Activated T-cell treated with anti-CD3 and anti-CD28 coated beads, Interleukin-2, amount 50 U/mL, for 4 hours (primary cell): ENCODE measurements around the gene SNCG. TPM values are rescaled to one million over a fixed set of nuclear protein-coding genes. Genes with fewer than 3 reads are reported as not detected.
"Not testable (repeated sequence)": the region's sequence is repeated elsewhere in the genome, so short reads cannot be mapped to it uniquely, and the experiment has no call there.

Source experiments
- ATAC-seq, 2 donors: fragments of 200-7000 bp; cut with Tn5 transposase; one replicate each; pipeline ENCODE4 v1.10.0; 2021
- DNase-seq: peaks from one replicate; pipeline ENCODE4 v3.0.0-alpha.2; 2020
- H3K27me3 Mint-ChIP-seq: one replicate; pipeline ENCODE4 v1.8.0; 2021; ENCODE audit warnings: low read depth, mixed read lengths
- H3K36me3 Mint-ChIP-seq: one replicate; pipeline ENCODE4 v1.8.0; 2022; ENCODE audit warnings: mixed read lengths; ENCODE audit not compliant: insufficient read depth
- H3K4me1 Mint-ChIP-seq: one replicate; pipeline ENCODE4 v1.8.0; 2021; ENCODE audit warnings: low read depth, mixed read lengths
- H3K4me3 Mint-ChIP-seq: one replicate; pipeline ENCODE4 v1.8.0; 2021; ENCODE audit warnings: mild to moderate bottlenecking, moderate library complexity, mixed read lengths
- H3K9me3 Mint-ChIP-seq: one replicate; pipeline ENCODE4 v1.8.0; 2021; ENCODE audit warnings: mixed read lengths
- total RNA-seq, 3 donors: library from RNA; stranded (reverse); gene quantifications; one replicate each; pipeline ENCODE4 v1.2.1, GENCODE V29; 2021

Gene SNCG
- total RNA-seq, 3 donors from 2014 or later: 0.63 TPM; not detected in 2

DNA sequence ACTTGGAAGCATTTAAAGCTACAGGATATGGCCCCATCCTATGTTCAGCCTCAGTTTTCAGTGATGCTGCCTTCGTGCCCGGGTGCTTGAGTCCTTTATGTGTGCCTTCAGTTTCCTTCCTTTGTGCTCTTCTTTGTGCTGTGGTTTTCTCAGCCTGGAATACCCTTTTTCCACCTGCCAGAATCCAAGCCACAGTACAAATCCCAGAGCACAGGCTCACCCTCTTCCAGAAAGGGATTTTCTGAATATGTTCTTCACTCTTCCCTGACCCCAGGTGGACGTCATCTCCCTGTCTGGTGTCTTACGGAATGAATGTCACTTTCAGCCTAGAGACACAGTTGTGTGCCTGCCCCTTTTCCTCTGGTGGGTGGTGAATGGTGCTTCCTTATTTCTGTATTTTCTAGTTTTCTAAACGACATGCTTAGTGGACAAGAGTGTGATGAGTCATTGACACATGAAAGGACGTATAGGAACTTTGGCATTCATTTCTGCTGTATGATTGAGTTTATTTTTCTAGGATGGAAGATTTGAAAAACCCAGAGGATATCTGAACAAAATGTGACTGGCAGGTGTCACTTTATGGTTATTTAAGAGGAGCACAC lies 41.5 kb downstream of the SNCG start:
- not testable (repeated sequence) for H3K4me1 Mint-ChIP-seq, H3K27me3 Mint-ChIP-seq, H3K36me3 Mint-ChIP-seq, H3K9me3 Mint-ChIP-seq, ATAC-seq, H3K4me3 Mint-ChIP-seq, DNase-seq

GRCh38 chr10:87000491-87000890 lies 42.1 kb downstream of the SNCG start:
- ATAC-seq: no peak
- H3K27me3 Mint-ChIP-seq: no peaks in the 10 kb centered on the region
- no peaks in the 10 kb centered on the region for H3K36me3 Mint-ChIP-seq
- H3K4me1 Mint-ChIP-seq: no peaks in the 10 kb centered on the region
- no peaks in the 10 kb centered on the region for H3K9me3 Mint-ChIP-seq
- no peak for DNase-seq
- no peak overlapping the region for H3K4me3 Mint-ChIP-seq

DNA sequence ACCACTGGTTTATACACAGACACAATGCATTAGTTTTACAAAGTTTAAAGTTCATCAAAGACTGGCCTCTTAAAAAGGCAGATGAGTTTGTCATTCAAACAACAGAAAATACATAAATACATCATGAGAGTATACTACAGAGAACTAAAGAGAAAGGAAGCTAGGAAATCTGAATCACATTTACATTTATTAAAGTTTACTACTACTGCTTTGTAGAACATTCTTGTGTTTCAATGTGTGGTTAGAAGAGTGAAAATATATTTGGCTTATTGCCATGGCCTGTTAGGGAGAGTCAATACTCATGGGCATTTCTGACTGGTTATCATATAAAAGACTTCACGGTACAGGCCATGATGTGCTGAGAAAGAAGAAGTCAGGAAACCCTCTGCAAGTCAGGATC lies 48.7 kb downstream of the SNCG start:
- not testable (repeated sequence) for ATAC-seq, DNase-seq, H3K27me3 Mint-ChIP-seq, H3K4me1 Mint-ChIP-seq, H3K36me3 Mint-ChIP-seq, H3K4me3 Mint-ChIP-seq, H3K9me3 Mint-ChIP-seq

- not testable (repeated sequence) for H3K27me3 Mint-ChIP-seq, ATAC-seq, H3K4me3 Mint-ChIP-seq, H3K4me1 Mint-ChIP-seq, DNase-seq, H3K9me3 Mint-ChIP-seq, H3K36me3 Mint-ChIP-seq
Measured at GRCh38 chr10:87007674-87008073, 49.3 kb downstream of the SNCG start.

GRCh38 chr10:87008303-87008702 lies 49.9 kb downstream of the SNCG start:
- H3K9me3 Mint-ChIP-seq, H3K4me1 Mint-ChIP-seq, DNase-seq, H3K27me3 Mint-ChIP-seq, ATAC-seq, H3K4me3 Mint-ChIP-seq, H3K36me3 Mint-ChIP-seq: not testable (repeated sequence)

GRCh38 chr10:87009134-87009696 lies 50.8 kb downstream of the SNCG start:
- not testable (repeated sequence) for H3K9me3 Mint-ChIP-seq, H3K27me3 Mint-ChIP-seq, H3K4me1 Mint-ChIP-seq, H3K36me3 Mint-ChIP-seq, H3K4me3 Mint-ChIP-seq, ATAC-seq, DNase-seq

Other genes starting within 250 kb of the SNCG start
- 1 to 10 TPM; 6.0 to 8.5 (median 7.6) TPM for gene BMPR1A, start 202.0 kb upstream of the SNCG start, total RNA-seq
- under 1 TPM in 1 of 3 donors, not detected in 2; 0.18 TPM for gene MMRN2, start 984 bp upstream of the SNCG start, total RNA-seq
- gene ADIRF, start 9.9 kb downstream of the SNCG start, total RNA-seq: under 1 TPM in 1 of 3 donors, not detected in 2; 0.48 TPM
- gene FAM25A, start 61.7 kb downstream of the SNCG start, total RNA-seq: not detected
- 100 to 1,000 TPM; 100 to 111 (median 102) TPM for gene GLUD1, start 136.2 kb downstream of the SNCG start, total RNA-seq
- 10 to 100 TPM; 30.5 to 33.6 (median 31.6) TPM for gene SHLD2, start 136.6 kb downstream of the SNCG start, total RNA-seq